Skin of body (tissue), 2 donors: Measurements from ENCODE around the gene HSH2D. TPM values are rescaled to one million over a fixed set of nuclear protein-coding genes. Genes with fewer than 3 reads are reported as not detected.
"Not testable (repeated sequence)": the region's sequence is repeated elsewhere in the genome, so short reads cannot be mapped to it uniquely, and the experiment has no call there.

Source experiments
- DNase-seq: peaks from one replicate; lab custom pipeline; 2025; lab: John Stamatoyannopoulos, UW
- total RNA-seq: library from RNA; depleted of rRNA; stranded (reverse); fragments of >200 nt; gene quantifications from one replicate; pipeline ENCODE4 v1.2.3, GENCODE V29; 2014

HSH2D gene
- total RNA-seq, 1 donor from 2014 or later = 0.79 TPM

DNA sequence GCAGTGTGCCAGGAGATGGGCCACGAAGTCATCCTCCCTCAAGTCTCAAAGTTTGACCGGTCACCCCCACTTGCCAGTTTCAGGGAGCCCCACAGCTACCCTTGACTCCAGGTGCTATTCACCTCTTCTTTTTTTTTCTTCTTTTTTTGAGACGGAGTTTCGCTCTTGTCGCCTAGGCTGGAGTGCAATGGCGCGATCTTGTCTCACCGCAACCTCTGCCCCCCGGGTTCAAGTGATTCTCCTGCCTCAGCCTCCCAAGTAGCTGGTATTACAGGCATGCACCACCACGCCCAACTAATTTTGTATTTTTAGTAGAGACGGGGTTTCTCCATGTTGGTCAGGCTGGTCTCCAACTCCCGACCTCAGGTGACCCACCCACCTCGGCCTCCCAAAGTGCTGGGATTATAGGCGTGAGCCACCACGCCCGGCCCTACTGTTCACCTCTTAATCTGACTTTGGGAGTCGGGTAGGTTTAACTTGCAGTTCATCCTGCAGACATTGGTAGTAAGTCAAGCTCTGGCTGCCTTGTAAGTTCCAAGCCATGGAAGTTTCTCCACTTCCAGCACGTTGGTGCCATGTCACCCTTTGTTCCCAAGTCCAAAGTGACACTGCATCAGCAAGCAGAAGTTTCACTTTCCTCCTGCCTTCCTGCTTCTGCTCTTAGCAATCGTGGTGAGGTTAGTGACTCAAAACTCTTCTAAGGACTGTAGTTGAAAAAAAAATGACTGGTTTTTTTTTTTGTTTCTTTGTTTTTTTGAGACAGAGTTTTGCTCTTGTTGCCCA, 24.2 kb upstream of the HSH2D start:
- DNase-seq = not testable (repeated sequence)

DNA sequence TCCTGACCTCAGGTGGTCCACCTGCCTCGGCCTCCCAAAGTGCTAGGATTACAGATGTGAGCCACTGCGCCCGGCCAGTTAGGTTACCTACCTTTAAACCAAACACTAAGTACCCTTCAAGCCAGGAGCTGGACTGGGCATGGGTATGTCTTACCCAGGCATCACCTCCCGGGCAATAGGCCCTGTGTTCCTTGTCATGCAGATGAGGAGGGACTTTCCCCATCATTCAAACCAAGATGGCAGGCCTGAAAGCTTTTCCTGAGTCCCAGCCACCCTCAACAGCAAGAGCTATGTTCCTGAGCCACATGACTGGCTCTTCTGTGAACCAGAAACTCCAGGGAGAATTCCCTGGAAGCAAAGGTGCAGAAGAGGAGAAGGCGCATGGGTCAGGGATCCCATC, 22.3 kb upstream of the HSH2D start:
- no peak for DNase-seq

- DNase-seq = no peak
These were observed 21.5 kb upstream of the HSH2D start for GRCh38 chr19:16121967-16122366.

GRCh38 chr19:16124953-16125352, 18.5 kb upstream of the HSH2D start:
- no peak for DNase-seq

DNA sequence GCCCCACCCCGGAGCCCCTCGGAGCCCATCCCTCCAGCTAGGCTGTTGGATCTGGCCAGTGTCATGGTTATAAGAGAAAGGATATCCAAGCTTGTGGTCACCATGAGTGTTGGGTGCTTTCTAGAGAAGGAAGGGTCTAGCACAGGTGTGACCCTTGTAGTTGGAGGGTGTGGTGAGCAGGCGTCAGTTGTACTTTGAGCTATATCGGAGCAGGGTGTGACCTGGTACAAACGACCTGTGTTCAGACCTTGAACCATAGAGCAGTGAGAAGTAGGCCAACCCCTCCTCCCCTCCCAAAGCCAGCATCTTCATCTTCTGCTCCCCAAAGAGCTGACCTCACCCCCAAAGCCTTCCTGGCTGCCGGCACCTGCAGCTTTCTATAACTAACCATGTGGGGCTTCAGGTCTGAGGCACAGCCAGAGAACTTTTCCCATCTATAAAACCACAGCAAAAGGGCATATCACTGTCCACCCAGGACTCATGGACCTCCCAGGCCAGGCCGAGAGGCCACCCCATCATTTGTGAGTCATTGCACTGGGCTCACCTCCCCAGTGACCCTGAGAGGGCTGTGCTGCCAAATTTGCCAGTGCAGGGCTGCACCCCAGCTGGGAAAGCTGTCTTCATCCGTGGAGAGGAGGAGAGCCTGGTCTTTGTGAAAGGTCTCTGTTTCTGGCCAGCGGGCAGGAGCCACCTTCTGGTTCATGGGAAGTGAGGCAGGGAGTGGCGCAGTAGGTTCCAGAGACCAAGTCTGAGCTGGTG, 17.6 kb upstream of the HSH2D start:
- DNase-seq = no peak

GRCh38 chr19:16127080-16127479, 16.4 kb upstream of the HSH2D start:
- no peak for DNase-seq

DNA sequence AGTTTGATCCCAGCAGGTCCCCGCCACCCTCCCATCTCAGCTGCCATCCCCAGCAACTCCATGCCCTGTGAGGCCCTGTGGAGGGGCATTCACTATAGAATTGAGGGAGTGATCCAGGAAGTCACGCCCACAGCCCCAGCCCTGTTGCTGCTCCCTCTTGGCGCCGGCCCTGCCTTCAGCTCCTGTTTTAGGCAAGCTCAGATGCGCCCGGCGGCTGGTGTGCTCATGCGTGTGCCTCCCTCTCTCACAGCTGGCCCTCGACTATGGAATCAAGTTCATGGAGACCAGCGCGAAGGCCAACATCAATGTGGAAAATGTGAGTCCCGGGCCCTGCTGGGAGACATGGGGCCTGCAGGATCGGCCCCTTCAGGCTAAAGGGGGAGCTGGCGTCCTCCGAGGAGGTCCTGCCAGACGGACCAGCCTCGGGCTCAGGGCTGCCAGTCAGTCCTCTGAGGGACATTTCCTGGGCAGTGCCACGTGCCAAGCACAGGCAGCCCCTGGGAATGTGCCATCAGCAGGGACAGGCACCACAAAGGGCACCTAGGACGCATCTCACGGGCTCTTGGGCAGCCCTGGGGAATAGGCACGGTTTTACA, 15.6 kb upstream of the HSH2D start:
- DNase-seq = no peak

GRCh38 chr19:16131648-16132047, 11.8 kb upstream of the HSH2D start:
- no peak for DNase-seq

DNA sequence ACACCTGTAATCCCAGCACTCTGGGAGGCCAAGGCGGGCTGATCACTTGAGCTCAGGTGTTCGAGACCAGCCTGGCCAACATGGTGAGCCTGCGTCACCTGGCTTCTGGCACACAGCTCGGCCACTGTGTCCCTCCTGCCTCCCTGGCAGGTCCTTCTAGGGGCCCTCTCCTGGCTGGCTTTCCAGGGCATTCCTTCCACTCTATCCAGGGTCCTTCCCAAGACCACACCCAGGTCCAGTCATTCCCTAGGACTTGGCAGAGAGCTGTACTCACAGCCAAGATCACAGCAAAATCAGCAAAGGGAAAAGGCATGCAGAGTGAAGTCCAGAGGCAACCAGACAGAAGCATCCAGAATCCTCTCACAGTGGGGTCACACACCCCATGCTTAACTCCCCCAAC, 9.7 kb upstream of the HSH2D start:
- no peak for DNase-seq

DNA sequence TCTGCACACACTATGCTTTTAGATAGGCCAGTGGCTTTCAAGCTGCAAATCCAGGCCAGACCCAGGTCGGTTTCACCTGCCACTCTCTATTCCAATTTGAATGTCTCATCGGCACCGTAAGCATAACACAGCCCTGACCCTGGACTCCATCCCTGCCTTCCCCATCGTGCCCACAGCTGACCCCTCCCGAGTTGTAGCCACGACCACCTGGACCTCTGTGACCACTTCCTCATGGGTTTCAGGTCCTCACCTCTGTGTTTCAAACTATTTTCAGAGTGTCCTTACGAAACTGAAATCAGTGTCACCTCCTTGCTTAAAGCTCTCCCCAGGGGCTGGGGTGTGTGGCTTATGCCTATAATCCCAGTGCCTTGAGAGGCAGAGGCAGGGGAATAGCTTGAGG, 9.0 kb upstream of the HSH2D start:
- no peak for DNase-seq

DNA sequence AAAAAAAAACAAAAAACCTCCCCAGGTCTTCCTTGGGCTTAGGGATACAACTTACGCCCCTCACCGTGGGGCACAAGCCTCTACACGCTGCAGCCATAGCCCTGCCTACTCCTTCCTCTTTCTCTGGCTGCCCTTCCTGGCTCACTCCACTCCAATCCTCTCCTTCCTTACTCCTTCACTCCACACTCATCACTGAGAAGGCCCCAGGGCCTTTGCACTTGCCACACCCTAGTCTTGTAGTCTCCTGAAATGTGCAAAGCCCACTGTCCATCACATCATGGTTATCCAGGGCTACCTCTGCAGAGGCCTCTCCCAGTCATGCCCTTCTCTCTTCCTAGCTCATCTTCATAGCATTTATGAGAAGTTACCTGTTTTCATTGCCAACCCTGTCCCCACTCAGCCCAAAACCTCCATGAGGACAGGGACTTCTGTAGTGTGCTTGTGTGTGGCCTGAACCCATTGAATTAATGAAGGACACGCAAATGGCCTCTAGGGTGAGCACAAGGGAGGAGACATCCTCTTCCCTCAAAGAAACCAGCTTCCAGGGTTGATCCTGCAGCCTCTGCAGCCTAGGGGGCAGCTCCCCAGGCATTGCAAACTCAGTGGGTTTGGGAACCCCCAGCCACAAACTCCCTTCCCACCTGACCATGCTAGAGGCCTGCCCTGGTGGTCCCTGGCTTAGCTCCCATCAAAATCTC, 7.9 kb upstream of the HSH2D start:
- no peak for DNase-seq

- no peak for DNase-seq
These were observed 7.1 kb upstream of the HSH2D start for GRCh38 chr19:16136185-16136999.

DNA sequence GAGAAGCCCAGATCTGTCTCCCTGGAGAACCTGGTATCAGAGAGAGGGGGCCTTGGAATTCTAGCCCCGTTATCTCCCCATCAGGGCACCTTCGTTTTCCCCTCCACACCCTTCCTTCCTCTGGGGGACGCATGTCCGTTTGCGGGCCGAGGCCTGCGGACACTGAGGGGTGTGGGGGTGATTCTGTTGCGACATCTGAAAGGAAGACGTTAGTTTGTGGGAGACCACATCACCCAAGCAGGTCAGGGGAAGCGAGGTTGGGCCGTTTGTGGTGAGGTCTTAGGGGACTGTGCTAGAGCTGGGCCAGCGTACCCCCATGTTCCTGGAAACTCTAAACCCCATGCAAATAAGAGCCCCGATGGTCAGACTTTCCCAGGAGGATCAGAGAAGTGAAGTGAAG, 3.7 kb upstream of the HSH2D start:
- DNase-seq = no peak

DNA sequence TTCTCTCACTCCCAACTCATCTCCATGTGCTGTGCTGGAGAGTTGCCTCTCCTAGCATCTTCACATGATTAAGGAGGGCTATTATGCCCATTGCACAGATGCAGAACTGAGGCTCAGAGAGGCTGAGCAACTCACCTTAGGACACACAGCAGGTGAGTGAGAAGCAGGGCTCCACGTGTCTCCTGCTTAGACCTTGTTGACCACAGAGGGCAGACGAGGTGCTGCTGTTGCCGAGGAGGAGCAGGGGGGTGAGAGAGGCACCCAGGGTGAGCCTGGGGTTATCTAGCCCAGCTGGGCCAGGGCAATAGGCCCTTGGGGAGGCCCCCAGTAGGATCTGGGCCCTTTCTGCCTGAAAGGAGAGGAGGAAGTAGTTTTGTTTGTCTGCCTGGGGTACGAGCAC, 2.4 kb upstream of the HSH2D start:
- DNase-seq = no peak

DNA sequence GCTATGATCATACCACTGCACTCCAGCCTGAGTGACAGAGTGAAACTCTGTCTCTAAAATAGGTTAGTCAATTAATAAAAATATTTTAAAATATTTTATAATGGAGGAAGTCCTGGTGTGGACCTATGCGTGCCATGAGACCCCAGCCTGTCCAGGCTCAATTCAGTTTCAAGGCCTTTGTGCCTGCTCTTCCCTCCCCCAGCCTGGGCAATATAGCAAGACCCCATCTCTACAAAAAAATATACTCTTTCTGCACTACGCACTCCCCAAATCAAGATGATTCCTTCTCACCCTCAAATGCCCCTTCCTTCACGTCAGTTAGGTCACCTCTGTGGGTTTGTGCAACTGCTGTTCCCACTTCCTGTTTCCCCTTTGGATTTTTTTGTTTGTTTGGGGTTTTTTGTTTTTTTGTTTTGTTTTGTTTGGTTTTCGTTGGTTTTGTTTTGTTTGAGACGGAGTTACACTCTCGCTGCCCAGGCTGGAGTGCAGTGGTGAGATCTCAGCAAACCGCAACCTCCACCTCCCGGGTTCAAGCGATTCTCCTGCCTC, 1.4 kb upstream of the HSH2D start:
- no peak for DNase-seq

DNA sequence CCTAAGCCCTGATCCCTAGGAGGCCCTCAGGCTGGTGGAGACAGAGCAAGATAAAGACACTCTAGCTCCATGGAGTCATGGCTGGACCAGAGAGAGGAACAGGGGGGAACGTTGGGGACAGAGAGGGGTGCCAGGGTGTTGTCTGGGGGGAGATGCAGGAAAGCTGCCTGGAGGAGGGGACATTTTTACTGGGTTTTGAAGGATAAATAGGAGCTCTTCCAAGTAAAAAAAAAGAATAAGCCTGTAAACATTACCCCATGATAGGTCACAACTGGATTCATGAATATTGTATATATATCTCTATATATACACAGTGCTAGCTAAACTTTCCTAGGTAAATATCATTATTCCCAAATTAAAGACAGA, 714 bp downstream of the HSH2D start:
- no peak for DNase-seq

DNA sequence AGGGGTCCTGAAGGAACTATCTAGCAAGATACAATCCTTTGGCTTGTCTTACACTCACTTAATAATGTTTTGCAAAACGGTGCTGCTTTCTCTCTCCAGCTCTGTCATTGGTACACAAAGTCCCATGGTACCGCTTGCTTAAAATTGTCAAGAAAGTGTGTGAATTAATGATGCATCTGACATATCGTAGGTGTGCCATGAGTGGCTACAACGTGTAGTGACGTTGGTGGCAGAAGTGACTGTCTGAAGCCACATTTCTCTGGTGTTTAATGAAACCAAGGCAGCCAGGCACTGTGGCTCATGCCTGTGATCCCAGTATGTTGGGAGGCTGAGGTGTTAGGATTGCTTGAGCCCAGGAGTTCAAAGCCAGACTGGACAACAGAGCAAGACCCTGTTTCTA, 2.6 kb downstream of the HSH2D start:
- no peak for DNase-seq

DNA sequence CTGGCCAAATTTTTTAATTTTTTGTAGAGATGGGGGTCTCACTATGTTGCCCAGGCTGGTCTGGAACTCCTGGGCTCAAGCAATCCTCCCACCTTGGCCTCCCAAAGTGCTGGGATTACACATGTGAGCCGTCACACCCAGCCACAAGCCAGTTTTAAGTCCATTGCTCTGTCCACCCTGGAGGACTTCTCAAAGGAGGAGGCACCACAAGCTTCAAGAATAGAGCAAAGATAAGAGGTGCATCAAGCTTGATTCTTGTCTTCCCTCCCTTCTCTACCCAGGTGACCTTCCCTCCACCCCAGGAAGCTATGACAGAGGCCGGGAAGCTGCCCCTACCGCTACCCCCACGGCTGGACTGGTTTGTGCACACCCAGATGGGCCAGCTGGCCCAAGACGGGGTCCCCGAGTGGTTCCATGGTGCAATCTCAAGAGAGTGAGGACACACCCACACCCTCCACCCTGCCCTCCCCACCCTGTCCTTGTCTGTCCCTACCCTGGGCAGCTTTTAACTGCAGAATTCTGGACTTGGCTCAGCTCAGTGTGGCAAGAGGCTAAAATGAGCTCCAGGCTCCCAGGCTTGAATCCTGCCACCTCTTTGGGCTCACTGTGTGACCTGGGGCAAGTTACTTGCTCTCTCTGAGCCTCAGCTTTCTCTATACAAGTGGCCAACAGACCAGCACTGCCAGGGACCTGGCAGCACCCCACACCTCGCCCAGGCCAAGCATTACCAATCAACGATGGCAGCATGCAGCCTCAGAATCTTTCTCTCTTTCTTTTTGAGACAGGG, 5.2 kb downstream of the HSH2D start:
- no peak for DNase-seq

- no peak for DNase-seq
These were observed 10.3 kb downstream of the HSH2D start for GRCh38 chr19:16153582-16154336.
